Stimulated activated CD8-positive, alpha-beta memory T cell treated with anti-CD3 and anti-CD28 coated beads, Interleukin-12 subunit alpha, Interleukin-12 subunit beta, amount 100 ng/mL, for 1 hour (primary cell): Measurements from ENCODE around the gene MAMDC2.

Experiments used
- DNase-seq: peaks from one replicate; pipeline ENCODE4 v3.0.0-alpha.2; 2020; ENCODE audit warnings: low read depth

MAMDC2 gene

DNA sequence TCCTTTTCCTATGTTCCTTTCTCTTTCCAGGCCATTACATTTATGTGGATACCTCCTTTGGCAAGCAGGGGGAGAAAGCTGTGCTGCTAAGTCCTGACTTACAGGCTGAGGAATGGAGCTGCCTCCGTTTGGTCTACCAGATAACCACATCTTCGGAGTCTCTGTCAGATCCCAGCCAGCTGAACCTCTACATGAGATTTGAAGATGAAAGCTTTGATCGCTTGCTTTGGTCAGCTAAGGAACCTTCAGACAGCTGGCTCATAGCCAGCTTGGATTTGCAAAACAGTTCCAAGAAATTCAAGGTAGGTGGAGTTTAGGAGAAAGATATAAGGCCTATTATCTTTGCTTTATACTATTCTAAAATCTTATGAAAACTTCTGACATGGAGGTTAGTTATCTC is 64.5 kb downstream of the MAMDC2 start:
- DNase-seq, result no peak

DNA sequence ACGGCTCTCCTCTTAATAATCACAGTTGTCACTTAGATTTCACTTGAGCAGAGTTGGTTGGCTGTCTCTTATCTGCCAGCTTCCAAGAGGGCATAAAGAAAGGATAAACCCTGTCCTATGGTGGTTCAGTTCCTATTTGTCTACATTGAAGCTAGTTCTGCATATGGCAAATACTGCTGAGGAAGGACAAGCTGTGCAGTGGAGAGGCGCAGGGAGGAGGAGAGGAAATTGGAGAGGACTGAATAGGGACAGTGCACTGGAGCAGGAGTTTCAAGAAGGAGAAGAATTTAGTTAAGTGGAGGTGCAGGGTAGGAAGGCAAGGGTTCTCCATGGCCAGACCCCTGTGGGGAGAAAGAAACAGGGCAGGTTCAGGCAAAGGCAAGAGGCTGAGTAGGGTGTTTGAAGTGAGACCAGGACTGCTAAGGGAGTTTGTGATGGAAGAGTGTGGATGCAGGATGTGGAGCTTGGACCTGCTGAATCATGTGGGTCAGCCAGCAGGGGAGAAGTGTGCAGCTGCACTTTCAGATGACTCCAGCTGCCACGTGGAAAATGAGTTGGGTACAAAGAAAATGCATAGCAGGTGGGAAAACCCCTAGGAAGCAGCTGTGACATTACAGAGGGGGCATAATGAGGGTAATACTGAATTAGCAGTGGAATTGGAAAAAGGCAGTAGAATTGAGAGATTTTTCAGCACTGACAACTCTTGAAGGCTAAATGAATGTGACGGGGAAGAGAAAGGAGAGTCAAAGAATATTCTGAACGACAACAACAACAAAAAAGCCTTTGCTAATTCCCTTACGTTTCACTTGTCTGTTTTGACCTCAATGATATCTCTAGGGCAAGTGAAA is 66.8 kb downstream of the MAMDC2 start:
- no peak for DNase-seq

DNA sequence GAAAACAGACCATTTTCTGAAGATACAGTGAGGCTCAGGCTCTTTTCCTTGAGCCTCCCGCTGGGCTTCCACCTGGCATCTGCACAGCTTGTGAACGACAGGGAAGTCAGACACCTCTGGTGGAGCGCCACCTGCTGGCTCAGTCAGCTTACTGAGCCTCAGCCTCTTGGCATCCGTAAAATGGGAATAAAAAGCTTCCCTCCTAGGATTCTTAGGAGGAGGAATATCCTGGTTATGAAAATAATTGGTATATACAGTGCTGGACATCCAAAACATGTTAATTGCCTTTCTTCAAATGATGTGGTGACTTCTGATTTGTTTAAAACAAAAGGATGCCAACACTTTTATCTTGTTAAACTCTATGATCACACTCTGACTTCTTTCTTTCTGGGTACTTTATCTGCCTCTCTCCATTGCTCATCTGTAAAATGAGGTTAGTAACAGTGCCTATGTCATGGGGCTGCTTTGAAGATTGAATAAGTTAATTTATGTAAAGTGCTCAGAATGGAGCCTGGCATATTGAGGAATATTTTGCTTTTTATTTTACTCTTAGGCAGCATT is 67.5 kb downstream of the MAMDC2 start:
- peak; percentile 7 for DNase-seq

- no peak for DNase-seq
Measured at GRCh38 chr9:70111641-70112236, 68.1 kb downstream of the MAMDC2 start.

- DNase-seq, result no peak
Measured at GRCh38 chr9:70112981-70113380, 69.3 kb downstream of the MAMDC2 start.

- no peak for DNase-seq
Measured at GRCh38 chr9:70113403-70114022, 69.9 kb downstream of the MAMDC2 start.

- no peak for DNase-seq
Measured at GRCh38 chr9:70114898-70115297, 71.2 kb downstream of the MAMDC2 start.

GRCh38 chr9:70117835-70118319 is 74.2 kb downstream of the MAMDC2 start:
- no peak for DNase-seq

- no peak for DNase-seq
Measured at GRCh38 chr9:70119786-70120185, 76.1 kb downstream of the MAMDC2 start.

- no peak for DNase-seq
Measured at GRCh38 chr9:70120834-70121510, 77.3 kb downstream of the MAMDC2 start.

DNA sequence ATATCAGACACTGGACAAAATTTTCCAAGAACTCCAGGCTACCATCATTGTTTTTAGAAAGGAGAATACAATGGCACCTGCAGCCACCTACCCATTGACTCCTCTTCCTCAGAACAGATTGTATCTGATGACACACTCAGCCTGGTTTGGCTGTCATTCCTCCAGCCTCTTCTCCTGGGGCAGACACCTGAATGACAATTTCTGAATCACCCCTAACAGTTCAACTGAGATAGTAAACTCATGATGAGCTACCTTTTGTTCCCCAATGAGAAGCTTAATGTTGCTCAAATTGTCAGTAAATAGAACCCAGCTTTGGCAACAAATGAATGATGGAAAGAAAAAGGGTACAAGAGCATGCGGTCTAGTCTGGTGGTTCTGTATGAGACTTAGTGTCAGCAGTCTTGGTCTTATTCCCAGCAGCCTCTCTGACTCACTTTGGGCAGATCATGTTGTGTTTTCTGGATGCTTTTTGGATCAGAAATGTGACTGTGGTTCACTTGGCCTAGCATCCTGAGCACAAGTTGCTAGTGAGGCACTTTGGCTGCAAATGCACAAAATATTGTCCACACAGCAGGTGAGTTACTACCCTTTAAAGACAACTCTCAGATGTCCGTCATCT is 78.3 kb downstream of the MAMDC2 start:
- DNase-seq, result no peak

- no peak for DNase-seq
Measured at GRCh38 chr9:70123695-70124094, 80.0 kb downstream of the MAMDC2 start.

DNA sequence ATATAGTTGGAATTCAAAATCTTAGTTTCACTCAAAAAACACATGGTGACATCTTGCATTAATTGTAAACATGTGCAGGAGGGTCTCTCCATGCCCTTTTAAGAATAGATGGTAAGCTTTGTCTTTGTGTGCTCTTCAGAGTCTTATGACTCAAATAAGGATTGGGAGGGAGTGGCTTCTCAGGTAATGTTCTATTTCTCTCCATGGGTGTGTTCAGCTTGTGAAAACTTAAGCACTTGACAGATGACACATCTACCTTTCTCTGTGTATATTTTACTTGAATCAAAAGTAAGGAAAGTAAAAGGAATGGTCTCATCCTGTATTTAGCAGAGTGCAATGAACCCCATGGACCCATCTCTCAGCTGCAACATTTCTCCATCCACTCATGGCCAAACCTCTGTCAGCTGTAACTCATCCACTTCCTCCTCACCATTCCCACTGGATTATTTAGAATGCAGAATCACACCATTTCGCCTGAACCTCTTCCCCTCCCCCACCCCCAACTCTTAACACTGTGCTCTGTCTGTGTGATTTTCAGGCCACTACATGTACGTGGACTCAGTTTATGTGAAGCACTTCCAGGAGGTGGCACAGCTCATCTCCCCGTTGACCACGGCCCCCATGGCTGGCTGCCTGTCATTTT is 82.1 kb downstream of the MAMDC2 start:
- no peak for DNase-seq

DNA sequence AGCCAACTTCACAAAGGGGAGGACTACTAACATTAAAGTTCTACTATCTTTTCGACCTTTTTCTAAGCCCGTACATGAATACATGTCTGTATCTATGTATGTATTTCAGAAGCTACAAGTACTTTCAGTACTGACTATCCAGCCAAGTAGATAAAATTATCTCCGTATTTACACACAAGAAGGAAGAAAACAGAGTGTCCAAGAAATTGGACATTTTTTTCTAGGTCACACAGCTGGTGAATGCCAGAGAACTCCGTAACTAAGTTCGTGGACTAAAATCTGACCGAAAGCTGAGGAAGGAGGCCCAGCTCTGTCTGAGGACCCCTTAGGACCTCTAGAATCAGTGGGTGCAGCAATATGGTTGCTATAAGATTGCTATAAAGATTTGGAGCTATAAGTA is 83.4 kb downstream of the MAMDC2 start:
- no peak for DNase-seq

DNA sequence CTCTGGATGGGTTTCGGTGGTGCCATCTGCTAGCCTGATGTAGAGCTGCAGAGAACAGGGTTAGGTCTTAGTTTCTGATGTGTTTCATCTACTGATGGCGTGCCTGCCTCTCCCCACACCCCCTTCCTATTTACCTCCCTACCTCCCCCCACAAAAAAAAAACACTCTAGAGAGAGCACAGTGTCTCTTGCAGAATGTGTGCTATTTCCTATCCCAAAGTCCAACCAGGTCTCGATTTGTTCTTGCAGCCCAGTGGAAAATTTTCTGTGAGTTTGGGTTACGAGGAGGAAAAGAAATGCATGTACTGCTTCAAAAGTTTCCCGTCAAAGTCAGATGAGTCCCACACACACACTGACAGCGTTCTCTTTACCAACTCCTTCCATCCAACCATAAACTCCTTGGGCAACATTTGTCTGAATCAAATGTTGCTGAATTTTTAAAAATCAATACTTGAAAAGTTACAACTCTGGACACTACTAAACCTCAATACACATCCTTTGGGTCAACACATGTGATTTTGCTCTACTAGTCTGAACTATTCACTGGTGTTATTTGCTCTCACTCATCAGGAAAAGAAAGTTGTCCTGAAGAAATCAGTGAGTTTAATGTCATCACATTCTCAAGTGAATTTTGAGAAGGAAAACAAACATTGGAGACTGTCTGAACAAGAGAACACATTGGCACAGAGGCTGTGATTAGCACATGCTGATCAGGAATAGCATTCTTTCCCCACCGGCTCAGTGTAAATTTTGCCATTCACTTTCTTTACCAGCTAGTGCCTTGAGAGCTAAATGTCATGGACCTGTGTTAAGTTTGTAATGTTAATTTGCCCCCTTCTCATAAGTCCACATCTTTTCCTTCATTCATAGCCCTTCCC is 84.1 kb downstream of the MAMDC2 start:
- DNase-seq, result no peak

- no peak for DNase-seq
Measured at GRCh38 chr9:70130266-70130665, 86.6 kb downstream of the MAMDC2 start.

DNA sequence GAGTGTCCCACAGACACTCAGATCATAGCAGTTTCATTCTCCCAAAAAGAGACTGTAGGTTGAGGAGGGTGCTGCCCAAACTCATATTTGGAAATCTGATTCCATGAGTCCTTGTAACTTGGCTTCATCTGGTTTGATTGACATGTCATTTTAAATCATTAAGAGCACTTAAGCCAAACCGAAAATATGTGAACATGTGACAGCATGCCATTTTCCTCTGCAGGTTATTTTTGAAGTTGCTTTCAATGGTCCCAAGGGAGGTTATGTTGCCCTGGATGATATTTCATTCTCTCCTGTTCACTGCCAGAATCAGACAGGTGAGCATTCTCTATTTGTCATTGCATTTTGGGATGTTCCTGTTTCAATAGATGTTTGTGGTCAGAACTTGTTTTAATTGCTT is 87.6 kb downstream of the MAMDC2 start:
- DNase-seq, result no peak

- no peak for DNase-seq
Measured at GRCh38 chr9:70133253-70134208, 89.9 kb downstream of the MAMDC2 start.

DNA sequence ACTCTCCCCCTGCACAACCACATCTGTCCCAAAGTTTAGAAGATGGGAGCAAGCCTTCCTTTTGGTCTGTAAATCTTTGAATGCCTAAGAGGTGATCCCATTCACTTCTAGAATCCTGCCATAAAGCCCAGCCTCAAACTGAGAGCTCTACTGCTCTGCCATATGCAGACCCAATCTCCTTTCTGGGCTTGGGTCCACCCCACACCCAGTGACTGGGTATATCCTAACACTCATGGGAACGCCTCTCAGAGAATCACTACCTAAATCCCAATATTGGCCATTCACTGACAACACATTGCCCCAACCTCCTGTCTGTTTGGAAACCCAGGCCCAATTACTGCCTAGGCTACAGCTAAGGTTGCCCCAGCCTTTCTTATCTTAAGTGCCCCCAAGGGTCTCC is 90.7 kb downstream of the MAMDC2 start:
- DNase-seq, result no peak
